HG03039 (cell line): ENCODE results near the gene GCG.

Experiments used
- ATAC-seq: cut with Tn5 transposase; IDR thresholded peaks from one replicate; pipeline ENCODE4 v1.9.1; 2021; ENCODE audit warnings: mild to moderate bottlenecking, moderate library complexity; ENCODE audit not compliant: unreplicated experiment

Gene GCG

GRCh38 chr2:162149940-162150339, 2.1 kb downstream of the GCG start:
- ATAC-seq = no peak

- no peak for ATAC-seq
Measured at GRCh38 chr2:162149466-162149865, 2.6 kb downstream of the GCG start.

GRCh38 chr2:162148956-162149355, 3.1 kb downstream of the GCG start:
- ATAC-seq = no peak

GRCh38 chr2:162143969-162144368, 8.1 kb downstream of the GCG start:
- no peak for ATAC-seq

- ATAC-seq = no peak
Measured at GRCh38 chr2:162138310-162138709, 13.7 kb downstream of the GCG start.

- ATAC-seq = no peak
Measured at GRCh38 chr2:162127422-162127821, 24.6 kb downstream of the GCG start.

- ATAC-seq = no peak
Measured at GRCh38 chr2:162126527-162126926, 25.5 kb downstream of the GCG start.

GRCh38 chr2:162126111-162126519, 25.9 kb downstream of the GCG start:
- ATAC-seq = peak; percentile 90

GRCh38 chr2:162125138-162125537, 26.9 kb downstream of the GCG start:
- no peak for ATAC-seq

- ATAC-seq = no peak
Measured at GRCh38 chr2:162123806-162124758, 28.0 kb downstream of the GCG start.

GRCh38 chr2:162118166-162119031, 33.6 kb downstream of the GCG start:
- ATAC-seq = no peak

- no peak for ATAC-seq
Measured at GRCh38 chr2:162116352-162116751, 35.7 kb downstream of the GCG start.

- no peak for ATAC-seq
Measured at GRCh38 chr2:162115076-162115475, 37.0 kb downstream of the GCG start.

- ATAC-seq = no peak
Measured at GRCh38 chr2:162114271-162114670, 37.8 kb downstream of the GCG start.

GRCh38 chr2:162113776-162114168, 38.3 kb downstream of the GCG start:
- no peak for ATAC-seq

GRCh38 chr2:162113088-162113775, 38.8 kb downstream of the GCG start:
- ATAC-seq = no peak

GRCh38 chr2:162111958-162112850, 39.8 kb downstream of the GCG start:
- ATAC-seq = no peak

GRCh38 chr2:162107361-162107901, 44.6 kb downstream of the GCG start:
- ATAC-seq = no peak

- no peak for ATAC-seq
Measured at GRCh38 chr2:162106746-162107145, 45.3 kb downstream of the GCG start.

GRCh38 chr2:162106146-162106551, 45.9 kb downstream of the GCG start:
- ATAC-seq = no peak
